ENCODE data around the gene ZNF638. TPM values are rescaled to one million over a fixed set of nuclear protein-coding genes. Genes with fewer than 3 reads are reported as not detected.

ZNF638 gene
- total and polyA plus RNA-seq, 9 of the 15 experiments (the other 6 are each of a cell fraction or from before 2014, with no cell fraction given) = 53.3 to 165 (median 98.8) TPM

GRCh38 chr2:71331581-71332434 is at the start of gene ZNF638 (continued):
- no peak for TF ChIP-seq ELK3 (CRISPR knock-in tag; IDR thresholded peaks at IDR 0.05)
- peak; percentile 31; the same call in 1 of the 2 replicates for TF ChIP-seq SOX6 (IDR thresholded peaks at IDR 0.05)
- no peak for TF ChIP-seq RERE (CRISPR knock-in tag; IDR thresholded peaks at IDR 0.05; ENCODE audit: borderline replicate concordance)
- no peak for TF ChIP-seq FUS (optimal IDR thresholded peaks at IDR 0.05; ENCODE audit: low read depth, low read length)
- peak; percentile 67; the same call in 1 of the 2 replicates for TF ChIP-seq KDM2B (CRISPR knock-in tag; IDR thresholded peaks at IDR 0.05)
- peak; percentile 36 for TF ChIP-seq SAP30 (IDR thresholded peaks at IDR 0.05; ENCODE audit: borderline replicate concordance, insufficient read depth, low read depth, low read length, poor library complexity, severe bottlenecking)
- TF ChIP-seq POLR2B (IDR thresholded peaks at IDR 0.05; ENCODE audit: low read depth, partially characterized antibody) = peak; percentile 96
- peak; percentile 71 for TF ChIP-seq HNRNPLL (IDR thresholded peaks at IDR 0.05; ENCODE audit: low read depth, low read length, poor library complexity, severe bottlenecking)
- TF ChIP-seq ZC3H11A (IDR thresholded peaks at IDR 0.05; ENCODE audit: low read depth, low read length) = no peak
- TF ChIP-seq POLR2AphosphoS2 (IDR thresholded peaks at IDR 0.05; ENCODE audit: low read length) = peak; percentile 77; the same call in 1 of the 2 replicates
- no peak for TF ChIP-seq TGIF2 (CRISPR knock-in tag; IDR thresholded peaks at IDR 0.05)
- TF ChIP-seq PHF8 (IDR thresholded peaks at IDR 0.05; ENCODE audit: borderline replicate concordance, low read length) = peak; percentile 83
- TF ChIP-seq CCNT2 (IDR thresholded peaks at IDR 0.05; ENCODE audit: borderline replicate concordance, extremely low read depth, insufficient read length, low read depth, low read length) = peak; percentile 66
- TF ChIP-seq E2F3 (CRISPR knock-in tag; IDR thresholded peaks at IDR 0.05) = no peak
- no peak for TF ChIP-seq MEF2A (IDR thresholded peaks at IDR 0.05; ENCODE audit: control insufficient read depth, low read depth, low read length)
- no peak for TF ChIP-seq TAL1 (IDR thresholded peaks at IDR 0.05)
- TF ChIP-seq LCOR (CRISPR knock-in tag; IDR thresholded peaks at IDR 0.05) = peak; percentile 63; the same call in 1 of the 2 replicates
- no peak for TF ChIP-seq PKNOX1 (IDR thresholded peaks at IDR 0.05)
- no peak for TF ChIP-seq GTF2E2 (tag; IDR thresholded peaks at IDR 0.05)

Data from K562 (cell line).